Testis (tissue), 3 donors: ENCODE measurements around the gene RAP1GAP2. TPM values are rescaled to one million over a fixed set of nuclear protein-coding genes. Genes with fewer than 3 reads are reported as not detected.
A peak's percentile ranks its signal among the peaks of the same experiment; 100 is the strongest.
"Not testable (repeated sequence)": the region's sequence is repeated elsewhere in the genome, so short reads cannot be mapped to it uniquely, and the experiment has no call there.

ENCODE experiments used
- DNase-seq: peaks from one replicate; pipeline ENCODE4 v3.0.0-alpha.2; 2019
- H3K27ac ChIP-seq, 2 donors: fragments of 200-600 bp; sonication (generic); one replicate each; pipeline ENCODE4 v1.5.1; 2019
- H3K27me3 ChIP-seq: fragments of 200-600 bp; sonication (generic); one replicate; pipeline ENCODE4 v1.5.1; 2019
- H3K36me3 ChIP-seq: fragments of 200-600 bp; sonication (generic); one replicate; pipeline ENCODE4 v1.5.1; 2017; ENCODE audit warnings: low read depth; ENCODE audit errors: missing control alignments
- H3K4me1 ChIP-seq: fragments of 200-600 bp; sonication (generic); one replicate; pipeline ENCODE4 v1.5.1; 2019
- H3K4me3 ChIP-seq, 2 donors: fragments of 200-600 bp; sonication (generic); one replicate each; pipeline ENCODE4 v1.5.1; 2017 to 2019
- H3K9me3 ChIP-seq: fragments of 200-600 bp; sonication (generic); one replicate; pipeline ENCODE4 v1.5.1; 2017
- POLR2A ChIP-seq: fragments of 450-650 bp; IDR thresholded peaks from one replicate; pipeline ENCODE4 v1.6.1; 2017; ENCODE audit warnings: antibody characterized with exemption, mild to moderate bottlenecking, moderate library complexity
- WGBS, 2 donors: methylation state at CpG; one replicate each; pipeline ENCODE4 v1.1.5; 2018; 5-methylcytosine and 5-hydroxymethylcytosine counted together
- intact Hi-C: fragments of 100-400 bp; cut with DNase I; formaldehyde crosslinking; loops from one replicate; pipeline ENCODE4 v1.15.1; 2023; ENCODE audit warnings: low total_unique reads
- polyA plus RNA-seq: library from polyadenylated mRNA; stranded (reverse); fragments of 350-450 nt; fragmentation: Illumina TruSeq; extraction: RNeasy Lipid Tissue Mini Kit (QIAGEN cat#74804); gene quantifications from one replicate; pipeline ENCODE4 v1.2.3, GENCODE V29; 2014; ENCODE audit warnings: low read depth, low replicate concordance; ENCODE audit not compliant: insufficient read depth
- total RNA-seq, 2 donors: library from RNA; depleted of rRNA; stranded (reverse); fragments of >200 nt; gene quantifications; one replicate each; pipeline ENCODE4 v1.2.3, GENCODE V29; 2016
- TF ChIP-seq, protein P1 (sequence below), 3 experiments: fragments of 450-650 bp in 2 of 3; fragments of 200-600 bp in 1 of 3; sonication (generic) in 1 of 3; IDR thresholded peaks; one replicate each; pipeline ENCODE4 v1.5.1; 2016 to 2019; ENCODE audit warnings: antibody characterized with exemption in 3 of 3, mild to moderate bottlenecking in 2 of 3, moderate library complexity in 1 of 3

The RAP1GAP2 gene
- total and polyA plus RNA-seq, 3 donors from 2014 or later: 10.4 to 21.7 (median 15.1) TPM

DNA sequence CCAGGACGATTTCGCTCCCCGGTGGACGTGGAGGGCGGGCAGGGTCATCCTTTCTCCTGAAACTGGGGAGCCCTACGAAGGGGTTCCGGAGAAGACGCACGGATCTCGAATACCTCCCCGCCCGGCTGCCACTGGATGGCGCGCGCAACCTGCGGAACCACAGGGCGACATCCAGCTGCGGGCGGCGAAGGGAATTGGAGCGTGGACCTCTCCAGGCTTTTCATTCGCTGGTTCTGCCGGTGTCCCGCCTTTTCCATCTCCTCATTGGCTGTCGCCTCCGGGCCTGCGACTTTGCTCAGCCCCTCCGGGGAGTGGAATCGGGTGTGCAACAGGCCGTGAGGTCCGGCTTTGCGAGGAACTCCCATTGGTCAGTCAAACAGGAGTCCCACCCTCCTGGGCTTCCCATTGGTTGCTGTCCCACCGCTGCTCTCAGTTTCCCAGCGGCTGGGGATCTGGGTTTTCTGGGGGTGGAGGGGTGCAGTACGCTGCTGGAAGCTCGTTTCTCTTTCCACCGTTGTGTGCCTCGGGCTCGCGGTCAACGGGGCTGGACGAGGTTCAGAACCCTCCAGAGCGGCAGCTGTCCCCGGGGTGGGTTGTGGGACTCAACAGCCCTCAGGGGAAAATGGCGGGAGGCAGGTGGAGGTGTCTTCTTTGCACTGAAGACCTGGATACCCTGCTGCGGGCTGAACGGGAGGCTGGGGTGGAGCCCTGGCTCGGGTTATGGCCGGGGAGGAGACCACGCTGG, 252.7 kb downstream of the RAP1GAP2 start:
- TF ChIP-seq, protein P1, sequence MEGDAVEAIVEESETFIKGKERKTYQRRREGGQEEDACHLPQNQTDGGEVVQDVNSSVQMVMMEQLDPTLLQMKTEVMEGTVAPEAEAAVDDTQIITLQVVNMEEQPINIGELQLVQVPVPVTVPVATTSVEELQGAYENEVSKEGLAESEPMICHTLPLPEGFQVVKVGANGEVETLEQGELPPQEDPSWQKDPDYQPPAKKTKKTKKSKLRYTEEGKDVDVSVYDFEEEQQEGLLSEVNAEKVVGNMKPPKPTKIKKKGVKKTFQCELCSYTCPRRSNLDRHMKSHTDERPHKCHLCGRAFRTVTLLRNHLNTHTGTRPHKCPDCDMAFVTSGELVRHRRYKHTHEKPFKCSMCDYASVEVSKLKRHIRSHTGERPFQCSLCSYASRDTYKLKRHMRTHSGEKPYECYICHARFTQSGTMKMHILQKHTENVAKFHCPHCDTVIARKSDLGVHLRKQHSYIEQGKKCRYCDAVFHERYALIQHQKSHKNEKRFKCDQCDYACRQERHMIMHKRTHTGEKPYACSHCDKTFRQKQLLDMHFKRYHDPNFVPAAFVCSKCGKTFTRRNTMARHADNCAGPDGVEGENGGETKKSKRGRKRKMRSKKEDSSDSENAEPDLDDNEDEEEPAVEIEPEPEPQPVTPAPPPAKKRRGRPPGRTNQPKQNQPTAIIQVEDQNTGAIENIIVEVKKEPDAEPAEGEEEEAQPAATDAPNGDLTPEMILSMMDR (IDR thresholded peaks at IDR 0.05): peak; percentile 72 to 90 (median 79)
- no peak for TF ChIP-seq POLR2A
- DNase-seq: peak; percentile 99
- Histone ChIP-seq H3K9me3 (no peaks in the 10 kb centered on the region), H3K36me3 (no peaks in the 10 kb centered on the region), H3K27me3 (no peaks in the 10 kb centered on the region), H3K4me1 (peaks cover 4% of the 10 kb centered on the region), H3K27ac (peak overlapping the region; percentile 12 to 68), H3K4me3 (peak overlapping the region; percentile 68 to 72)
- intact Hi-C loops: no loop called here
- 1% methylated on average over 26 to 50 of the region's 50 CpGs for WGBS, 2 donors

DNA sequence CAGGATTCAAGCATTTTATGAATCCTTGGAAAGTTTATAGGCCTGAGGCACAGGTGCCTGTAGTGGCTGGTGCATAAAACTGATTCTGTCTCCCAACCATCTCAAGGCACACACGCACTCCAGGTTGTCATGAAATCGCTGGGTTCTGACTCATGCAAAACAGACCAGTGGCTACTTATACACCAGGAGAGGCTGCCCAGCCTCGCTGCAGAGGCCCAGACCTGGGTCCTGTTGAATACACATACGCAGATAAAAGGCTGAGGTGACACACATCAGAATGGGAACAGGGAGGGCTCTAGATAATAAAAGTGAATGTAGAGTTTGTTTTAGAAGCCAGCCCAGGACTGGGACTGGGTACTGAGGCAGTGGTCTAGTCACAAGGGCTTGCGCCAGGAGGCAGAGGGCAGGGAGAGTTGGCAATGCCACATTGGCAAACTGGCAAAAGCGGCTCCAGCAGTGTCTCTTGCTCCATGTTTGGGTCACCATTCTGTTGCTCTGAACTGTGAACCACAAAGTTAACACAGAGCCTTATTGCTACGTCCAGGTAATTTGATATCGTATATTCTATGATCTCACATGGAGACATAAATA, 253.6 kb downstream of the RAP1GAP2 start:
- Histone ChIP-seq H3K36me3 (no peaks in the 10 kb centered on the region), H3K4me3 (peak overlapping the region; percentile 68 to 72), H3K27me3 (no peaks in the 10 kb centered on the region), H3K9me3 (no peaks in the 10 kb centered on the region), H3K4me1 (peaks cover 4% of the 10 kb centered on the region), H3K27ac (no peak overlapping the region)
- TF ChIP-seq, protein P1 (IDR thresholded peaks at IDR 0.05): no peak
- no peak for TF ChIP-seq POLR2A
- DNase-seq: no peak
- 64 to 74% methylated on average over 7 to 8 of the region's 8 CpGs for WGBS, 2 donors
- intact Hi-C loops: no loop called here

DNA sequence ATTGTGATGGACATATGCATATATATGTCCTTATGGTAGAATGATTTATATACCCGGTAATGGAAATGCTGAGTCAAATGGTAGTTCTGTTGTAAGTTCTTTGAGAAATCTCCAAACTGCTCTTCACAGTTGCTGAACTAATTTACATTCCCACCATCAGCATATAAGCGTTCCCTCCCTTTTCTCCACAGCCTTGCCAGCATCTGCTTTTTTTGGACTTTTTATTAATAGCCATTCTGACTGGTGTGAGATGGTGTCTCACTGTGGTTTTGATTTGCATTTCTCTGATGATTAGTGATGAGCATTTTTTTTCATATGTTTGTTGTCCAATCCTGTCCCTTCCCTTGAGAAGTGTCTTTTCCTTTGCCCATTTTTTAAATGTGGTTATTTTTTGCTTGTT, 258.6 kb downstream of the RAP1GAP2 start:
- H3K27ac ChIP-seq, H3K4me1 ChIP-seq, H3K36me3 ChIP-seq, H3K4me3 ChIP-seq, intact Hi-C loops, H3K9me3 ChIP-seq, DNase-seq, H3K27me3 ChIP-seq: not testable (repeated sequence)
- 93% methylated on average over 1 of the region's 2 CpGs; no CpG with 5 or more reads in 1 of the 2 donors for WGBS, 2 donors

DNA sequence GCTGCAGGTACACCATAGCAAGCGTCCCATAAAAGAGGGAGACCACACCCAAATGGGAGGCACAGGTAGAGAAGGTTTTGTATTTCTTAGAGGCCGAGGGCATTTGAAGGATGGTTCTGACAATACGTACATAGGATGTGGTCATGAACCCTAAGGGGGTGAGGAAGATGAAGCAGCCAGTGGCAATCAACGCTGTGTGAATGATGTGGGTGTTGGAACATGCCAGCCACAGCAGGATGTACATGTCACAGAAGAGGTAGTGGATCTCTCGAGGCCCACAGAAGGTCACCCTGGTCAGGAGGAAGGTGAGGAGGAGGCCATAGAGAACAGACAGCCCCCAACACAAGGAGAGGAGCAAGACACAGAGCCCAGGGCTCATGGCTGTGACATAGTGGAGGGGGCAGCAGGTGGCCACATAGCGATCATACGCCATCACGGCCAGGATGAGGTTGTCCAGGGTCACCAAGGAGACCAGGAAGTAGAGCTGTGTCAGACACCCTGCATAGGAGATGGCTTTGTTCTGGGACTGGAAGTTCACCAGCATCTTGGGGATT, 266.7 kb downstream of the RAP1GAP2 start:
- 82% methylated on average over 8 of the region's 8 CpGs for WGBS, 2 donors
- intact Hi-C loops, H3K4me1 ChIP-seq, H3K36me3 ChIP-seq, DNase-seq, H3K4me3 ChIP-seq, H3K27me3 ChIP-seq, H3K27ac ChIP-seq, H3K9me3 ChIP-seq: not testable (repeated sequence)

DNA sequence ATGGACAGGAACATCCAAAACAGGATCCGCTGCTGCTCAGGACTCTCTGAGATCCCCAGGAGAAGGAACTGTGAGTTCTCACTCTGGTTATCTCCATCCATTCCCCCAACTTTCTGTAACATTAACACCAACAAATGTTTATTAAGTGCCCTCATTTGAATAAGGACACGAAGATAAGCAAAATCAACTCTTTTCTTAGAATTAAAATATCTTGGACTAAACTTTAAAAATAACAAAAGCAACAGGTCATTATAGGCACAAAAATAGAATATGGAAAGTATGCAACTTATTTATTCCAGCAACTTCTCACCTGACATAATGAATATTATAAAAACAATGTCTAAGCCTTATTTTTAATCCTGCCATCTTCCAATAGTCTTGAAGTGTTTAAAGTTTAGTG, 267.3 kb downstream of the RAP1GAP2 start, which contains the start of gene OR1D5:
Gene OR1D5, minus strand, starts transcription at position 101 of the 400 bp plus-strand sequence. Its CDS starts 0 bp downstream, at position 101.
- H3K27ac ChIP-seq, H3K9me3 ChIP-seq, H3K27me3 ChIP-seq, H3K4me3 ChIP-seq, H3K36me3 ChIP-seq, intact Hi-C loops, H3K4me1 ChIP-seq, DNase-seq: not testable (repeated sequence)
- WGBS, 2 donors: 64% methylated on average over 1 of the region's 2 CpGs; no CpG with 5 or more reads in 1 of the 2 donors

DNA sequence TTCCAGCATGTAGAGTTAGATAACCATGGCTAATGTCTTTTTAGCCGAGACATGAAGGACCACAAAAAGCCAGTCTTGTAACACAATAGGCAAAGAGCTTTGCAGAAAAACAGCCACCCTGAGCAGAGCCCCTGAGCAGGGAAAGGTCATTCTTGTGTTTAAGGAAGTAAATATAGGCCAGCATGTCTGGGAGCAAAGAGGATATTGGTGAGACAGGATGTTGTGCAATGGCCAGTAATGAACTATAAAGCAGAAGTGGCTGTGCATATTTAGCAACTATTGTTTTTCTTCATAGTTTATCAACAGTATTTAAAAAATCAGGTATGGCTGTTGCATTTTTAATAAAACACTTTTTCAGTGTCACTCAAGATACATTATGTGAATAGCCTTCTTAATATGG, 269.0 kb downstream of the RAP1GAP2 start:
- H3K4me1 ChIP-seq, H3K4me3 ChIP-seq, intact Hi-C loops, H3K27ac ChIP-seq, DNase-seq, H3K9me3 ChIP-seq, H3K36me3 ChIP-seq, H3K27me3 ChIP-seq: not testable (repeated sequence)
- WGBS, 2 donors: 40 to 59% methylated on average over 1 of the region's 1 CpG

DNA sequence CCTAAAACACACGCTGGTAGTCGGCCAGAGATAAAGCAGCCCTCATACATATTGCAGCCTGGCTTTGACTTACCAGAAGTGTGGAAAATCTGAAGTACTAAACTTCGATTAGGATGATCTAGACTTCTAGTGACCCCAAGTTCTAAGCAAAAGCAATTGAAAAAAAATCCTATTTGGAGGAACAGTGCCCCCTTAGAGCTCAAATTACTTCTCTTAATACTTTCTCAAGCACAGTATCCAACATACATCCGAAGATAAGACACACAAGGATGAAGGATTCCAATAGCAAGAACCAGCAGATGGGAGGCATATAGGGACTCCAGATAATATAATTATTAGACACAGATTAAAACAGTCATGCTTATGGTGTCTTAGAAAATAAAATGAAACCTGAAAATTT, 277.6 kb downstream of the RAP1GAP2 start:
- not testable (repeated sequence) for H3K9me3 ChIP-seq

More for the DNA sequence above, 277.6 kb downstream of the RAP1GAP2 start:
- WGBS, 2 donors: 42 to 47% methylated on average over 4 of the region's 4 CpGs
- H3K27me3 ChIP-seq, H3K36me3 ChIP-seq, intact Hi-C loops, DNase-seq, H3K27ac ChIP-seq, H3K4me3 ChIP-seq, H3K4me1 ChIP-seq: not testable (repeated sequence)
